Measurements from ENCODE around the gene ZNF804A. TPM values are rescaled to one million over a fixed set of nuclear protein-coding genes. Genes with fewer than 3 reads are reported as not detected.
"Not testable (repeated sequence)": the region's sequence is repeated elsewhere in the genome, so short reads cannot be mapped to it uniquely, and the experiment has no call there.

Gene ZNF804A
- total RNA-seq, 3 donors from 2014 or later = under 0.01 to 0.29 (median 0.16) TPM

- Histone ChIP-seq H3K9me3 (no peaks in the 10 kb centered on the region), H3K4me3 (no peak overlapping the region), H3K27ac (no peak overlapping the region), H3K4me1 (no peaks in the 10 kb centered on the region), H3K27me3 (no peaks in the 10 kb centered on the region), H3K36me3 (no peaks in the 10 kb centered on the region)
- intact Hi-C loops (cut with DNase I; ENCODE audit: low total_unique reads) = no loop called here
- TF ChIP-seq CTCF (IDR thresholded peaks at IDR 0.05) (no peak), POLR2A (IDR thresholded peaks at IDR 0.05) (no peak), POLR2AphosphoS5 (IDR thresholded peaks at IDR 0.05) (no peak)
- DNase-seq (ENCODE audit: low spot score in 2 of 2) = no peak
Measured at GRCh38 chr2:184743096-184743495, 144.8 kb downstream of the ZNF804A start.

- TF ChIP-seq POLR2AphosphoS5 (IDR thresholded peaks at IDR 0.05) = no peak
- no peak for TF ChIP-seq POLR2A (IDR thresholded peaks at IDR 0.05)
- no peak for TF ChIP-seq CTCF (IDR thresholded peaks at IDR 0.05)
- no peaks in the 10 kb centered on the region for H3K27me3 ChIP-seq
- DNase-seq (ENCODE audit: low spot score in 2 of 2) = no peak
Measured at GRCh38 chr2:184756161-184756560, 157.8 kb downstream of the ZNF804A start.

GRCh38 chr2:184756885-184757284 is 158.6 kb downstream of the ZNF804A start:
- Histone ChIP-seq H3K27me3 (no peaks in the 10 kb centered on the region), H3K4me3 (no peak overlapping the region), H3K27ac (no peak overlapping the region), H3K4me1 (no peaks in the 10 kb centered on the region), H3K36me3 (no peaks in the 10 kb centered on the region), H3K9me3 (no peaks in the 10 kb centered on the region)
- intact Hi-C loops (cut with DNase I; ENCODE audit: low total_unique reads) = no loop called here
- TF ChIP-seq CTCF (IDR thresholded peaks at IDR 0.05) (no peak), POLR2AphosphoS5 (IDR thresholded peaks at IDR 0.05) (no peak), POLR2A (IDR thresholded peaks at IDR 0.05) (no peak)
- no peak for DNase-seq (ENCODE audit: low spot score in 2 of 2)

More at GRCh38 chr2:184756161-184756560, 157.8 kb downstream of the ZNF804A start:
- H3K4me1 ChIP-seq = no peaks in the 10 kb centered on the region
- no peaks in the 10 kb centered on the region for H3K36me3 ChIP-seq
- H3K27ac ChIP-seq = no peak overlapping the region
- no peak overlapping the region for H3K4me3 ChIP-seq
- no peaks in the 10 kb centered on the region for H3K9me3 ChIP-seq
- intact Hi-C loops (cut with DNase I; ENCODE audit: low total_unique reads) = no loop called here

GRCh38 chr2:184759557-184760255 is 161.4 kb downstream of the ZNF804A start:
- DNase-seq (ENCODE audit: low spot score in 2 of 2); H3K4me3 ChIP-seq; intact Hi-C loops (cut with DNase I; ENCODE audit: low total_unique reads); H3K36me3 ChIP-seq; H3K9me3 ChIP-seq; H3K27ac ChIP-seq; H3K27me3 ChIP-seq; H3K4me1 ChIP-seq: not testable (repeated sequence)

GRCh38 chr2:184760931-184761330 is 162.6 kb downstream of the ZNF804A start:
- Histone ChIP-seq H3K27me3 (no peaks in the 10 kb centered on the region), H3K4me3 (no peak overlapping the region), H3K36me3 (no peaks in the 10 kb centered on the region), H3K4me1 (no peaks in the 10 kb centered on the region), H3K27ac (no peak overlapping the region), H3K9me3 (no peaks in the 10 kb centered on the region)
- TF ChIP-seq POLR2A (IDR thresholded peaks at IDR 0.05) (no peak), POLR2AphosphoS5 (IDR thresholded peaks at IDR 0.05) (no peak), CTCF (IDR thresholded peaks at IDR 0.05) (no peak)
- no peak for DNase-seq (ENCODE audit: low spot score in 2 of 2)
- intact Hi-C loops (cut with DNase I; ENCODE audit: low total_unique reads) = no loop called here
